ENCODE measurements around the gene NELL1. TPM values are rescaled to one million over a fixed set of nuclear protein-coding genes. Genes with fewer than 3 reads are reported as not detected.

Gene NELL1
- total RNA-seq, 1 experiment from 2014 or later: not detected

- CTCF ChIA-PET: no interaction called here
- BruUV-seq (replicated peaks): no TSS peak
- intact Hi-C loops (cut with micrococcal nuclease; ENCODE audit: unreplicated experiment): no loop called here
Observed at GRCh38 chr11:21495879-21496278, 826.5 kb downstream of the NELL1 start.

GRCh38 chr11:21501245-21501644 lies 831.9 kb downstream of the NELL1 start:
- Histone ChIP-seq H3K27me3 (ENCODE audit: control insufficient read depth, insufficient read depth, low read length) (no peaks in the 10 kb centered on the region), H3K36me3 (ENCODE audit: control insufficient read depth, insufficient read depth, low read length) (no peaks in the 10 kb centered on the region), H3K4me1 (ENCODE audit: control insufficient read depth, insufficient read depth, low read length) (no peaks in the 10 kb centered on the region), H3K4me3 (ENCODE audit: low read depth in 2 of 2, low read length in 2 of 2) (no peak overlapping the region), H3K9me3 (ENCODE audit: control insufficient read depth, insufficient read depth, low read depth, low read length) (no peaks in the 10 kb centered on the region), H3K27ac (ENCODE audit: low read length) (no peak overlapping the region)
- POLR2A ChIA-PET: no interaction called here
- BruUV-seq (replicated peaks): no TSS peak
- in situ Hi-C loops (cut with HindIII; ENCODE audit: low pct_unique_long_range_greater_than_20kb, low sequenced_read_pairs) (no loop called here), intact Hi-C loops (cut with micrococcal nuclease; ENCODE audit: unreplicated experiment) (no loop called here)
- ATAC-seq (no peak), DNase-seq (ENCODE audit: low read depth, low spot score) (no peak)
- CTCF ChIA-PET: no interaction called here
- TF ChIP-seq POLR2AphosphoS5 (IDR thresholded peaks at IDR 0.05; ENCODE audit: low read depth, low read length) (no peak), REST (IDR thresholded peaks at IDR 0.05; ENCODE audit: insufficient read depth in 1 of 2, low read depth in 2 of 2, low read length in 1 of 2) (no peak), SIN3A (IDR thresholded peaks at IDR 0.05; ENCODE audit: borderline replicate concordance, insufficient read depth, low read depth, low read length) (no peak), TCF7L2 (IDR thresholded peaks at IDR 0.05; ENCODE audit: low read depth, low read length) (no peak), CTCF (IDR thresholded peaks at IDR 0.05) (no peak)

More at GRCh38 chr11:21495879-21496278, 826.5 kb downstream of the NELL1 start:
- POLR2A ChIA-PET: no interaction called here
- TF ChIP-seq REST (IDR thresholded peaks at IDR 0.05; ENCODE audit: insufficient read depth in 1 of 2, low read depth in 2 of 2, low read length in 1 of 2) (no peak), CTCF (IDR thresholded peaks at IDR 0.05) (no peak), TCF7L2 (IDR thresholded peaks at IDR 0.05; ENCODE audit: low read depth, low read length) (no peak), POLR2AphosphoS5 (IDR thresholded peaks at IDR 0.05; ENCODE audit: low read depth, low read length) (no peak), SIN3A (IDR thresholded peaks at IDR 0.05; ENCODE audit: borderline replicate concordance, insufficient read depth, low read depth, low read length) (no peak)
- no peaks in the 10 kb centered on the region for H3K4me1 ChIP-seq (ENCODE audit: control insufficient read depth, insufficient read depth, low read length)
- H3K27ac ChIP-seq (ENCODE audit: low read length): no peak overlapping the region
- H3K4me3 ChIP-seq (ENCODE audit: low read depth in 2 of 2, low read length in 2 of 2): no peak overlapping the region
- no peak for ATAC-seq
- DNase-seq (ENCODE audit: low read depth, low spot score): no peak
- H3K9me3 ChIP-seq (ENCODE audit: control insufficient read depth, insufficient read depth, low read depth, low read length): no peaks in the 10 kb centered on the region
- no peaks in the 10 kb centered on the region for H3K27me3 ChIP-seq (ENCODE audit: control insufficient read depth, insufficient read depth, low read length)
- in situ Hi-C loops (cut with HindIII; ENCODE audit: low pct_unique_long_range_greater_than_20kb, low sequenced_read_pairs): no loop called here
- H3K36me3 ChIP-seq (ENCODE audit: control insufficient read depth, insufficient read depth, low read length): no peaks in the 10 kb centered on the region
